HG02885 (cell line): ENCODE results near the gene MRPL21.
"Not testable (repeated sequence)": the region's sequence is repeated elsewhere in the genome, so short reads cannot be mapped to it uniquely, and the experiment has no call there.

Experiments used
- ATAC-seq: cut with Tn5 transposase; IDR thresholded peaks from one replicate; pipeline ENCODE4 v1.9.1; 2021; ENCODE audit warnings: mild to moderate bottlenecking; ENCODE audit not compliant: unreplicated experiment, poor library complexity

Gene MRPL21

DNA sequence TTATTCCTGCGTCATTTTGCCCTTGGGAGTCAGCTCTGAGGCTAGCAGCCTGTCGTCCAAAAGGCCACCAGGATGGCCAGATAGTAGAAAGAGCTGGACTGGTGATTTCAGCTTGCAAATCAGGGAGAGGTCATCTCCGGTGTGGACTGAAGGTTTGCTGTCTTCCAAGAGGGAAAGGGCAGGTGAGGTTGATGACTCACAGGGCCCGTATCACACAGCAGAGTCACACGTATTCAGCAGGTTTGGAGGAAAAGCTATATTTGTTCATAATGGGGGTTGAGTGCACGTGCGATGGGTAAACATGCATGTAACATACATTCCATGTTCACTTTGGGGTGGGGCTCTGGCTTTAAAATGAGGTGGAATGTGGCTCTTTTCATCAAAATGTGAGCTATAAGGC, 25.6 kb downstream of the MRPL21 start:
- no peak for ATAC-seq

DNA sequence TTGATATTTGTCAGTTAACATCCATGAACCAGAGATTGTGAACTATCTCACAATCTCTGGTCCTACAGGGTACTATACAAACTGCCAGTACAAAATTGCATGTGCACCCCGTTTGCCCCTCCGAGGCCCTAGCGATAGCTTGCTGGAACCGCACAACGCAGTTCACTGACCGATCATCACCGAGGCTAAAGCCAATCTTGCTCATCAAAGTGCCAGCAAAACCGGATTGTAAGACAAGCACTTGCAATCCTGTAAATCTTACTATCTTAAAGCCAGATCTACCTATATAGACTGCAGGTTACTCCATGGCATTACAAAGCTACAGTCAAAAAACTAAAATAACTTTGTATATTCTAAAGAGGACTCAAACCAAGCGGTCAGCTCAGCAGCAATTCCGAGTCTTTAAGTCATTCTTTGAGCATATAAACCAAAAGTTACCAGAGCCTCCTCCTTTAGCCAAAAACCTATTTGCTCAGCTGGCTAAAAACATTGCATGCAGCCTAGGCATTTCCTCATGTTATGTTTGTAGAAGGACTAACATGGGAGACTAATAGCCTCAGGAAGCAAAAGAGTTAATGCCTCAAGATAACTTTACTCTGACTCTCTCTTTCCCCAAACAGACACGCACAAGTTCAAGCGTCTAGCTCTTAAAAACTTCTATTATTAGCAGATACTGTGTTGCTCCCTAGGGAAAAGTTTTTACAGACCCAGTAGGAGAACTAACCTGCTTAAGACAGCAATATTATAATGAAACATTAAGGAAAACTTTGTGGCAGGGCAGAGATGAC, 31.2 kb downstream of the MRPL21 start:
- no peak for ATAC-seq

DNA sequence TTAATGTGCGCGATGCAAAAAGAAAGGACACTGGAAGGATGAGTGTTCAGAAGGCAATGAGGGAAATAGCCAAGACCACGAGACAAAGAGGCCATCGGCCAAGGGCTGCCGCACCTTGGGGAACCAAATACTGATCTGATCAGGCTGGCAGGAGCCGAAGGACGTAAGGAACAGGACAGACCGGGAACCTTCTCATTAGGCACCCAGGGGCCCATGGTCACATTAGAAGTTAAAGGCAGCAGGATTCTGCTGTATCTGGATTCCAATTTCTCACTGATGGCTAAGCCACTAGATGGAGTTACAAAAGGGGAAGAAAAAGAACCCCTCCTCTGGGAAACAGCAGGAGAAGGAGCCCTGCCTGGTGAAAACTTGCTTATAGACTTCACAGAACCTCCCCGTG, 33.2 kb downstream of the MRPL21 start:
- no peak for ATAC-seq

DNA sequence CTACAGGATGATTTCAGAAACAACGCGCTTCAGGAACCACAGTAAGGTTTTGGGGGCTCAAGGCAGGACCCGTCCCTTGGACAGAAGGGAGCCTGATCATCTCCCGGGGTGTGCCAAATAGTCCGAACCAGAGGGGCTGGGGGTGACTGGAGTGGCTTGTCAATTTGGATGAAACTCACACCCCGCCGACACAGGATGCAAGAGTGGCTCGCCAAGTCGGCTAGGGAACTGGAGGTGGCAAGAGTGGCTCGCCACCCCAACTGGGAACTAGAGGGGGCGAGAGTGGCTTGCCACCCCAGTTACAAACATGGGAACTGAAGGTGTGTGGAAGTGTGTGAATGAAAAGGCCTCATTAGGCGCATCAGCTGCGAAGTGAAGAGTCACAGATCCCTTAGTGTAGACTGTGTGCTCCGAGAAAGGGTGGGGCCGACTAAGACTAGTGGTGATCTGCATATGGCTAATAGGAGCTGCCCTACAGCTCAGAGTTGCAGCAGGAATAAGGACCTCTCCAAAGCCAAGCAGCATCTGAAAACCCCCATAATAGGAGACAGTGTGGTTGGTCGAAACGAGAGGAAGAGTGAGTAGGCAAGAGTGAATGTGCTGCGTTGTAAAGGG, 35.3 kb downstream of the MRPL21 start:
- ATAC-seq, result no peak

DNA sequence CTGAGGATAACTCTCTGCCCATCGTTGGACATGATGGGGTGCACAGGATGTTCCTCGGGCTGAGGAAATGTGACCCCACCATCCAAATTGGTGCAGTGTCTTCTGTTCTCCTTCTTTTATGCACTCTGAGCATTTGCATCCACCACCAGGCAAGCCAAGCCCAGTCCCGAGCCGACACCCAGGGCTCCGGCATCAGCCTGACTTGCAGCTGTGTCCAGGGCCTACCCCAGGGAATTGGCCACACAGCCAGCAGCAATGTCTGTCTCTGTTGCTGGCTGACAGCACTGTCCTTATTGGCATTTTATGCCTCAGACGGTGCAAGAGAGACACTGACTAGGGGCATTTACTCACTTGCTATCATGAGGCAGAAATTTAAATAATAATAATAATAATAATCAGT, 36.6 kb downstream of the MRPL21 start:
- no peak for ATAC-seq

DNA sequence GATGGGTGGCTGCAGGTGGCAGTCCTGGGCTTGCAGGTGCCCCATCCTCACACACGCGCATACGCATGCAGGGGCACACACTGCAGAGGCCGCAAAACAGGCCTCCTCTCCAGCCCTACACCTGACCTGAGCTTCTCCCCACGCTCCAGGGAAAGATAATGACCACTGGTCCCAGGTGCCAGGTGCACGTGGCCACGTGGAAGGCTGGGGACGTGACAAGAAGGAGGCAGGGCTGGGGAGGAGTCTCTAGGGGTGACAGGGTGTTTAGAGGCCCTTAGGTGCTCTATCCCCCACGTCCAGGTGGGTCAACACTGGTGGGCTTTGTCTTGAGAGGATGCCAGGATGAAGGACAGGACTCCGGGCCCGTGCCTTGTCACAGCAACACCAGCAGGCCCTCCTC, 38.4 kb downstream of the MRPL21 start:
- ATAC-seq, result no peak

DNA sequence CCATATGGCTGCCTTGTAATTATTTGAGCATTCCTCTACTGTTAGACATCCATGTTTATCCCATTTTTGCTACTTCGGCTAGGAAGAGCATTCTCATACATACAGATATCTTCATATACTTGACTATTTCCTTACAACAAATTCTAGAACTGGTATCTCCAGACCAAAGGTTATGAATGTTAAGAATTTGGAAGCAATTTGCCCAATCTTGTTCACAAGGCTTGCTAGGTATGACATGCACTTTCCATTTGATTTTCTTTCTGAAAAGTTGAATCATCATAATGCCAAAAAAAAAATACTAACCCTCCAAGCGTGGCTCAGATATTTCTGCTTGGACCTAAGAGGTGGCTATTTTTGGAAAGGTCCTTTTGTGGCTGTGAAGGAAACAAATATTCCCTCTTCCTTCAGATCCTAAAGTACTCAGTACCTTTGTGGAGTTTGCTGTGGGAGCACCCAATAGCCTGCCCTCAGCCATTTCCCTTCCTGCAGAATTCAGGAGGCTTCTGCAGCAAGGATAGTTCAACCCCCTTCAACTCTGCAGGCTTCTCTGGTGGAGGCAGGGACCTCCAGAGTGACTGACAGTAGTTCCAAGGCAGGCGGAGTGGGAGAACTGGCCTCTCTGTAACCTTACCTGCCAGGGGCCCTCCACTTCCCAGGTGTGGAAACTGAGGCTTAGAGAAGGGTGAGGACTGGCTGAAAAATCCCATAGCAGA, 39.9 kb downstream of the MRPL21 start:
- ATAC-seq, result no peak

DNA sequence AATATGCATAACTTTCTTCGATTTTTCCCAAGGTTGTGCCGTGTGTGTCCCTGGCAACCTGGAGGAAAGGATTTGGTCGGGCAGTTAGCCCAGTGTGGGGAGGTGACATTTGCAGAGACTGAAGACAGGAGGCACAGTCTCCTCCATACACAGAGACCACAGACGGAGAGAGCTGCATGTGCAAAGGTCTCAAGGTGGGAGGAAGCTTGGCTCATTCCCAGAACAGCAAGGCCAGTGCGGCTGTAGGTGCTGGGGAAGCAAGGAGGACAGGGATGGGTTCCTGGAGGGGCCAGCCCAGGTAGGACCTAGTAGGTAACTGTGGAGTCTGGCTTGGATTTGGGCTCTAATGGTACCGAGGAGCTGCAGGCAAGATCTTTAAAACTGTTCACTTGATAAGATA, 41.2 kb downstream of the MRPL21 start:
- ATAC-seq, result no peak

DNA sequence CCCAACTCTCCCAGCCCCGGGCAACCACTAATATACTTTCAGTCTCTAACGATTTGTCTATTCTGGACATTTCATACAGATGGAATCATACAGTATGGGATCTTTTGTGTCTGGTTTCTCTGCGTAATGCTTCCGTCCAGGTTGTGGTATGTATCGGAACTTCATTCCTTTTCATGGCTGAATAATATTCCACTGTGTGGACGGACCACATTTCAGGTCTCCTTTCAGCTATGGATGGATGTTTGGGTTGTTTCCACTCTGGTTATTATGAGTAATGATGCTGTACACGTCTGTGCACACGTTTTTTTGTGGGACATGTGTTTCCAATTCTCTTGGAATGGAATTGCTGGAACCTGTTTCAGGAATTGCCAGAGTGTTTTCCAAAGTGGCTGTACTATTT, 44.5 kb downstream of the MRPL21 start:
- ATAC-seq, result no peak

DNA sequence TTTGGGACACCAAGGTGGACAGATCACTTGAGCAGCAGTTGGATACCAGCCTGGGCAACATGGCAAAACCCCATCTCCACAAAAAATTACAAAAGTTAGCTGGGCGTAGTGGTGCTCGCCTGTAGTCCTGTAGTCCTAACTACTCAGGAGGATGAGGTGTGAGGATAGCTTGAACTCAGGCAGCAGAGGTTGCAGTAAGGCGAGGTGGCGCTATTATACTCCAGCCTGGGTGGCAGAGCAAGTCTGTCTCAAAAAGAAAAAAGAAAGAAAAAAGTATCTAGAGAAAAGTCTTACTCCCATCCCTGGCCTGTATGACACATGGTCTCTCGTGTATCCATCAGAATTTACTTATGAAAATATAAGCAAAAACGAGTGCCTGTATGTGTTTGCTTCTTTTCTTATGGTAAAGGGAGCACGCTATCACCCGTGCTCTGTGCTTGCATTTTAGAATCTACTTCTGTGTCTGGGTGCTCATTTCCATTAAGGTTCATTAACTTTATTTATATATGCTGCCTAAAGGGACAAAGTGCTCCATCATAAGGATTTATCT, 46.5 kb downstream of the MRPL21 start:
- no peak for ATAC-seq

DNA sequence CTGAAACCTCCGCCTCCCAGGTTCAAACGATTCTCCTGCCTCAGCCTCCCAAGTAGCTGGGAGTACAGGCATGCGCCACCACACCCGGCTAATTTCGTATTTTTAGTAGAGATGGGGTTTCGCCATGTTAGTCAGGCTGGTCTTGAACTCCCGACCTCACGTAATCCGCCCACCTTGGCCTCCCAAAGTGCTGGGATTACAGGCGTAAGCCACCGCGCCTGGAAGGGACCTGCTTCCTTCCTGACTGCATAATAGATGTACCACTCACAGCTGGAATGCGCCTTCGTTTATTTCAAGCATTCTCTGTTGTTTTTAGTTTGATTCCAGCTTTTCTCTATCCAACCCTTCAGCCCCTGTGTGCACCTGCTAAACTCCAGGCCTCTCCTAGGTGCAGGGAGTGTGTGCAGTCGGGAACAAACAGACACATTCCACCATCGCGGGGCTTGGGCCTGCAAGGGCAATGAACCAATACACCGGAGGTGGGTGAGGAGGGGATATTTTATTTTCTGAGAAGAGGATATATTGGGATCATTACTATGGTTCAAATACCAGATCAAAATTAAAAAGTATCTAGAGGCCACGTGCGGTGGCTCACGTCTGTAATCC, 47.1 kb downstream of the MRPL21 start:
- ATAC-seq, result not testable (repeated sequence)

DNA sequence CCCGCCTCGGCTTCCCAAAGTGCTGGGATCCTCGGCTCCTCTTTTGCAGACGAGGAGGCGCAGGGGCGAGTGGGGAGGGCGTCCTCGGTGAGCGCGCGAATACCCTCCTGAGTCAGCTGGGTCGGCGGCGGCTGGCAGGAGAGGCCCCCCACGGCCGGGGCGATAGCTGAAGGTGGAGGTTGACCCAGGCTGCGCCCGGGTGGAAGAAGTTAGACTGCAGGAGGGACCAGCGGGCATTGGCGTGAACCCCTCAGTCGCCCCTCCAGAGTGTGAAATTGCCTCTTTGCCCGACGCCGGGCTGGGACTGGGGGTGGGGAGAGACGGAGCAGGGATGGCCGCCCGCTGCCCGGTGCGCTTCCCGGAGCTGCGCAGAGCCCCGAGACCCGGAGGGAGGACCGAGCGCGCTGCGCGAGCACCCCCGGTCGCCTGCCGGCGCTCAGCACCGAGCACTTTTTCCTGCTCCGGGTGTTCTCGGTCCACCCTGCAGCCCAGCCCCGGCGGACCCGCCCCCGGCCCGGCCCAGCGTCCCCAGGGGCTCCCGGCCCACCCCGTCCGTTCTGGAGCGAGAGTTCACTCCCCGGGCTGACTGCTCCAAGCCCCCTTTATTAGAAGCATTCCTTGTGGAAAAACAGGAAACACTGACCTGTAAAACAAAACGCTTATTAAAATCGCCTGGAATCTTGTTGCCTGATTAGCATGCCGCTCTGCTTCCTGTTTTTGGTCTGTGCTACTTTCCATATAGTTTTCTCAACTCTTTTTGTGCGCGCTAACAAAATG, 48.2 kb downstream of the MRPL21 start:
- no peak for ATAC-seq

DNA sequence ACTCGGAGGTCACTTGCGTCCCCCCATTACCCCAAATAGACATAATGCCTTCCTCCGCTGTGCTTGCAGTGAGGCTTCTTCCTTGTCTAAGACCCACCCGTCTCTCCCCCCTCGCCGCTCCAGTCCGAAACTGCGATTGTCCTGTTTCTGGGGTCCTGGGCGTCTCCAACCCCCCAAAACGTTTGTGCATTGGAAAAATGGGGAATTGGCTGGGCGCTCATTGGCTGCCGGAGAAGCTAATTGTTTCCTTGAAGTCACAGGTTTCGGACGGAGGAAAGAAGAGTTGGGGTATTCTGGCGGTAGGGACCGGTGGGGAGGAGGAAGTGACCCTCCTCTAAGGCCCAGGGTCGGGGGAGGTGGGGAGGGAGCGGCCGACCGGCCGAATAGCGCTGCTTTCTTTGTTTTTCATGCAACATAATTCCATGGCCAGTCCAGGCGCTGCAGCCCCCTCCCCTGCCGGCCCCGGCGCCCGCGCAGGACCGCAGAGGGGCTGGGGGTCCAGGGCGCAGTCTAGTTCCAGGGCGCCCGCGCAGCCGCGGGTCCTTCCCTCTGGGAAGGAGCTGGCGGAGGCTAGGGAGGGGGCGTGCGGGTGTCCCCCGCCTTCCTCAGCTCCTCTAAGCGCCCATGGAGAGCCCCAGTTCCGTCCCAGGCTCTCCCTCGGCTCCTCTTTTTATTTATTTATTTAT, 49.2 kb downstream of the MRPL21 start:
- no peak for ATAC-seq

DNA sequence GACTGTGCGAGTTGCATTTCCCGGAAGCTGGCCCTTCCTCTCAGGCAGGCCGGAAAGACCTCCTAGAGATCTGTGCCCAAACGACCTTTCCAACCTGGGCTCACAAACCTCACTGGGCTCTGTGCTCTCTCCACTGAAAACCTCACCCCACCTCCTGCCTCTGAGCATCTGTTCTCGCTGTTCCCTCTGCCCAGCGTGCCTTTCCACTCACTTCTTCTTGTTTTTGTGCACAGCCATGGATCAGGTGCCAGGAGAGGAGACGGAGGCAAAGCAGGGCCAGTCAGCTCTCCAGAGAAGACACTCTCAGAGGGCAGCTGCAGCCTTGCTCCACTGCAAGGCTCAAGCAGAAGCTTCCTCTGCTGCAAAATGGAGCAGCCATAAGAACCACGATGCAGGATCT, 51.0 kb downstream of the MRPL21 start:
- ATAC-seq, result no peak

DNA sequence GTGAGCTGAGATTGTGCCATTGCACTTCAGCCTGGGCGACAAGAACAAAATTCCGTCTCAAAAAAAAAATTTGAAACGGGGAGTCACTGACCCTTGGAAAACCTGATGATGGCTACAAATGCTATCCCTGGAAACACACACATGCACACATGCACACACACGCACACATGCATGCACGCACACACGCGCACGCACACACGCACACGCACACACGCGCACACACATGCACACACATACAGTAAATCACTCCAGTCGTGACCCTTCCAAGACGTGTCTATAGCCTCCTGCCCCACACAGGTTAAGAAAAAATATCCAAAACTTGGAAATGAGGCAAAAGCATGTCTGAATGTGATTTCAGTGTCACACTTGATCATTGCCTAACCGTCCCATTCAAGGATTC, 55.2 kb downstream of the MRPL21 start:
- no peak for ATAC-seq

DNA sequence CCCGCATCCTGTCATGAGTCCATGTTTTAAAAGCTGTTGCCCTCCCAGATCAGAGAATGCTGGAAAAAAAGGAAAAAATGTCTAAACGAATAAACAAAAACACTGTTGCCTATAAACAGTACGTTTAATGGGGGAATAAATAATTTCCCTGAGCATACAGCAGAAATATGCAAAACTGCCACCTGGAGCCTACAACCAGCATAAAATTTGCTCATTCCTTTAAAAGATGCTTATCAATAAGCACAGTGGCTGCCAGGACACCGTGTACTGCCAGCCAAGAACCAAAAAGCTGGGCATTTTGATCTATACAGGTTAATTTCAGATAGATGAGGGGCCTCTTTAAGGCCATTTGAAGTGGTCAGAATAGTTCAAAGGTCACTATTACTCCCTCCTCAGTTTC, 56.2 kb downstream of the MRPL21 start:
- ATAC-seq, result no peak

DNA sequence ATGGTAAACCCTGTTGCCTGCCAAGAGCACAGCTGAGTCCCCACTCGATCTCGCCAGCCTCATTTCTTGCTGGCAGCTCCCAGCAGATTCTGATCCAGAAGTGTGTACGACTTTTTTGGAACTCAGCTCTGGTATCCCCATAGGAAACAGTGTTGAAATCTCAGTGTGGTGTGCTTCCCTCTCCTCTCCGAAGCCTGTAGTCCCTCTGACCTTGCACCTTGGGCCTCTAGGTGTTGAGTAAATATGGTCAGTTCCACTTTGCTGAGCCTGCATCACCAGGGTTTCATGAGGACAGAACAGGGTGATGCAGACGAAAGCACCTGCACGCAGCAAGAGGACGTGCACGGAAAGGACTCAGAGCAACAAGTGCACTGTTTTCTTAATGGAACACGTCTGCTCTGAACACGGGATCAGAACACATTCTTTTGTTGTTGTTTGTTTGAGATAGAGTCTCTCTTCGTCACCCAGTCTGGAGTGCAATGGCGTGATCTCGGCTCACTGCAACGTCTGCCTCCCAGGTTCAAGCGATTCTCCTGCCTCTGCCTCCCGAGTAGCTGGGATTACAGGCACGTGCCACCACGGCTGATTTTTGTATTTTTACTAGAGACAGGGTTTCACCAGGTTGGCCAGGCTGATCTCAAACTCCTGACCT, 58.2 kb downstream of the MRPL21 start:
- ATAC-seq, result no peak

DNA sequence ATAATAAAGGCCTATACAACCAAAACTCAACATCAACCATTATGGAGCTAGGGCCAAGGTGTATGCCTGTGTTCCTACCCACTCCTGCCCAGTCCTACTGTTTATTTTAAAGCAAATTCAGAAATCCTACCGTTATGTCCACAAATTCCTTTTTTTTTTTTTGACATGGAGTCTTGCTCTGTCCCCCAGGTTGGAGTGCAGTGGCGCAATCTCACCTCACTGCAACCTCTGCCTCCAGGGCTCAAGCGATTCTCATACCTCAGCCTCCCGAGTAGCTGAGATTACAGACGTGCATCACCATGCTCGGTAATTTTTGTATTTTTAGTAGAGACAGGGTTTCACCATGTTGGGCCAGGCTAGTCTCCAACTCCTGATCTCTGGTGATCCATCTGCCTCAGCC, 58.8 kb downstream of the MRPL21 start:
- ATAC-seq, result no peak

DNA sequence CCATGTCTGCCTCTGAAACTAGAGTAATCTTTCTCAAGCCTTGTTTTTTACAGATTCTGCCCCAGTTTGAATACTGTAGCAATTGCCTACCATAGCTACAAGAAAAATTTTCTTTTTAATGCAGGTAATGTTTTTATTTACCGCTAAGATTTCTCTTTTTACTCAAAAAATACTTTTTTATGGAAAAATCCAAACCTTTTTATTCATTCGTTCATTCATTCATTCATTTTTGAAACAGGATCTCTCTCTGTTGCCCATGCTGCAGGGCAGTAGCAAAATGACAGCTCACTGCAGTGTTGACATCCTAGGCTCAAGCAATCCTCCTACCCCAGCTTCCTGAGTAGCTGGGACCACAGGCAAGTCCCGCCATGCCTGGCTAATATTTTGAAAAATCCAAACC, 59.3 kb downstream of the MRPL21 start:
- ATAC-seq, result no peak
